Measurements from ENCODE around the gene REEP6. TPM values are rescaled to one million over a fixed set of nuclear protein-coding genes. Genes with fewer than 3 reads are reported as not detected.
A peak's percentile ranks its signal among the peaks of the same experiment; 100 is the strongest.

The REEP6 gene
- total and polyA plus RNA-seq, 2 of the 8 experiments (the other 6 are each of a cell fraction or from before 2014, with no cell fraction given) = 12.6 to 20.7 TPM

GRCh38 chr19:1529430-1529816 is 38.4 kb downstream of the REEP6 start:
- Histone ChIP-seq H2BK5ac (ENCODE audit: low read depth, low read length) (no peak overlapping the region), H3K36me3 (ENCODE audit: control insufficient read depth in 2 of 4, insufficient read depth in 4 of 4, low read length in 3 of 4) (no peaks in the 10 kb centered on the region; a peak in 1 of 8 replicates), H3K23me2 (ENCODE audit: low read depth, low read length) (peaks cover 3% of the 10 kb centered on the region; the same call in 1 of the 2 replicates), H3K4me3 (ENCODE audit: extremely low read depth in 1 of 4, insufficient read depth in 2 of 4, low read depth in 3 of 4, low read length in 4 of 4) (no peak overlapping the region), H3K27ac (ENCODE audit: low read depth, low read length) (no peak overlapping the region), H2BK12ac (ENCODE audit: low read depth, low read length) (no peak overlapping the region), H3K79me2 (ENCODE audit: control insufficient read depth in 1 of 2, insufficient read depth in 2 of 2, low read length in 2 of 2) (no peaks in the 10 kb centered on the region), H3K4ac (replicated peaks; ENCODE audit: insufficient read length, low read depth, low read length) (no peak overlapping the region), H4K8ac (ENCODE audit: extremely low read depth, insufficient read depth, low read length) (no peak overlapping the region), H3K27me3 (replicated peaks in 1 of 4; ENCODE audit: control insufficient read depth in 3 of 4, extremely low read depth in 1 of 4, insufficient read depth in 3 of 4, low read length in 3 of 4) (peaks cover 9 to 15% (median 13%) of the 10 kb centered on the region in 4 experiments), H4K5ac (ENCODE audit: insufficient read length, low read depth, low read length) (no peak overlapping the region), H2AK5ac (ENCODE audit: low read depth, low read length) (no peak overlapping the region), H3K4me2 (ENCODE audit: insufficient read depth in 1 of 2, low read depth in 2 of 2, low read length in 2 of 2) (no peak overlapping the region), H3K14ac (ENCODE audit: insufficient read length) (no peak overlapping the region), H3K9ac (replicated peaks in 1 of 4; ENCODE audit: extremely low read depth in 1 of 4, low read depth in 3 of 4, low read length in 3 of 4) (no peak overlapping the region), H2AFZ (ENCODE audit: low read length) (no peak overlapping the region), H3K4me1 (replicated peaks in 1 of 4; ENCODE audit: control insufficient read depth in 3 of 4, insufficient read depth in 4 of 4, low read length in 3 of 4) (peaks cover 0 to under 1% (median 0%) of the 10 kb centered on the region in 4 experiments; a peak in 1 of 7 replicates), H3K18ac (ENCODE audit: extremely low read depth, low read length) (no peak overlapping the region), H3K56ac (replicated peaks; ENCODE audit: insufficient read length, low read depth, low read length) (no peak overlapping the region), H3K9me3 (ENCODE audit: insufficient read depth in 2 of 2, low read depth in 1 of 2, low read length in 1 of 2) (no peaks in the 10 kb centered on the region), H2BK20ac (ENCODE audit: low read length) (no peak overlapping the region), H3K23ac (ENCODE audit: insufficient read length) (no peak overlapping the region), H2BK120ac (replicated peaks; ENCODE audit: low read depth, low read length) (no peak overlapping the region), H4K20me1 (replicated peaks in 1 of 2; ENCODE audit: control insufficient read depth in 1 of 2, insufficient read depth in 2 of 2, low read length in 2 of 2) (peaks cover 7 to 12% of the 10 kb centered on the region in 2 experiments), H4K91ac (replicated peaks; ENCODE audit: insufficient read length, low read length) (no peak overlapping the region), H3K79me1 (ENCODE audit: low read depth, low read length) (no peaks in the 10 kb centered on the region), H2BK15ac (ENCODE audit: low read length) (no peak overlapping the region)
- FAIRE-seq (no peak), DNase-seq (ENCODE audit: low read depth in 1 of 2, low spot score in 2 of 2) (peak in 1 of 2 experiments; percentile 41)
- POLR2A ChIA-PET (ENCODE audit: partially characterized antibody) = no interaction called here
- 89% methylated on average over 16 of the region's 16 CpGs; no CpG with 5 or more reads in 1 of the 2 experiments for WGBS, 2 experiments (ENCODE audit: extremely low coverage in 1 of 2, insufficient coverage in 1 of 2, insufficient read length in 1 of 2, insufficient replicate concordance in 2 of 2, low coverage in 1 of 2, low lambda C conversion rate in 2 of 2, missing lambda C conversion rate in 1 of 2)
- CTCF ChIA-PET (ENCODE audit: partially characterized antibody) = no interaction called here
- TF ChIP-seq PHF8 (conservative IDR thresholded peaks at IDR 0.05; ENCODE audit: low read depth, low read length) = no peak
- no peak for TF ChIP-seq SP4 (IDR thresholded peaks at IDR 0.05; ENCODE audit: low read length)
- TF ChIP-seq CTCF (IDR thresholded peaks at IDR 0.05; ENCODE audit: control extremely low read depth in 1 of 3, insufficient read depth in 1 of 3, low read depth in 1 of 3, low read length in 3 of 3) = no peak
- TF ChIP-seq EGR1 (IDR thresholded peaks at IDR 0.05; ENCODE audit: borderline replicate concordance, low read depth, low read length) = no peak
- no peak for TF ChIP-seq HDAC6 (IDR thresholded peaks at IDR 0.05; ENCODE audit: low read depth, low read length)
- no peak for TF ChIP-seq CBX8 (IDR thresholded peaks at IDR 0.05; ENCODE audit: borderline replicate concordance, low read depth, low read length)
- TF ChIP-seq ATF2 (IDR thresholded peaks at IDR 0.05; ENCODE audit: low read length) = no peak
- TF ChIP-seq SRF (IDR thresholded peaks at IDR 0.05; ENCODE audit: low read depth, low read length) = no peak
- TF ChIP-seq BCL11A (IDR thresholded peaks at IDR 0.05; ENCODE audit: low read depth in 2 of 2, low read length in 2 of 2) = no peak
- no peak for TF ChIP-seq BACH1 (IDR thresholded peaks at IDR 0.05; ENCODE audit: low read length)

All from H1 (cell line).